ENCODE data around the gene ADAMTSL1. TPM values are rescaled to one million over a fixed set of nuclear protein-coding genes. Genes with fewer than 3 reads are reported as not detected.

ADAMTSL1 gene
- total RNA-seq, 1 experiment from 2014 or later = 0.94 TPM

- ChIA-PET CTCF (interaction anchor here (0.9 kb wide), 1 partner anchor 193 kb away, joined by 3 read pairs; no protein-coding TSS in a partner anchor), POLR2A (no interaction called here)
- Mint-ChIP-seq H3K4me1 (no peaks in the 10 kb centered on the region), H3K27me3 (ENCODE audit: low read depth) (no peaks in the 10 kb centered on the region), H3K36me3 (no peaks in the 10 kb centered on the region), H3K27ac (no peak overlapping the region), H3K9me3 (peaks cover 3% of the 10 kb centered on the region; the same call in 1 of the 2 replicates), H3K4me3 (no peak overlapping the region)
- ATAC-seq = no peak
- TF ChIP-seq SOX15 (CRISPR knock-in tag; IDR thresholded peaks at IDR 0.05) = no peak
- no peak for TF ChIP-seq ZNF396 (CRISPR knock-in tag; IDR thresholded peaks at IDR 0.05; ENCODE audit: borderline replicate concordance)
- TF ChIP-seq HMGA2 (CRISPR knock-in tag; IDR thresholded peaks at IDR 0.05) = no peak
- TF ChIP-seq, protein P1, sequence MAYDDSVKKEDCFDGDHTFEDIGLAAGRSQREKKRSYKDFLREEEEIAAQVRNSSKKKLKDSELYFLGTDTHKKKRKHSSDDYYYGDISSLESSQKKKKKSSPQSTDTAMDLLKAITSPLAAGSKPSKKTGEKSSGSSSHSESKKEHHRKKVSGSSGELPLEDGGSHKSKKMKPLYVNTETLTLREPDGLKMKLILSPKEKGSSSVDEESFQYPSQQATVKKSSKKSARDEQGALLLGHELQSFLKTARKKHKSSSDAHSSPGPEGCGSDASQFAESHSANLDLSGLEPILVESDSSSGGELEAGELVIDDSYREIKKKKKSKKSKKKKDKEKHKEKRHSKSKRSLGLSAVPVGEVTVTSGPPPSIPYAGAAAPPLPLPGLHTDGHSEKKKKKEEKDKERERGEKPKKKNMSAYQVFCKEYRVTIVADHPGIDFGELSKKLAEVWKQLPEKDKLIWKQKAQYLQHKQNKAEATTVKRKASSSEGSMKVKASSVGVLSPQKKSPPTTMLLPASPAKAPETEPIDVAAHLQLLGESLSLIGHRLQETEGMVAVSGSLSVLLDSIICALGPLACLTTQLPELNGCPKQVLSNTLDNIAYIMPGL (CRISPR knock-in tag; IDR thresholded peaks at IDR 0.05) = no peak
- TF ChIP-seq, protein P2, sequence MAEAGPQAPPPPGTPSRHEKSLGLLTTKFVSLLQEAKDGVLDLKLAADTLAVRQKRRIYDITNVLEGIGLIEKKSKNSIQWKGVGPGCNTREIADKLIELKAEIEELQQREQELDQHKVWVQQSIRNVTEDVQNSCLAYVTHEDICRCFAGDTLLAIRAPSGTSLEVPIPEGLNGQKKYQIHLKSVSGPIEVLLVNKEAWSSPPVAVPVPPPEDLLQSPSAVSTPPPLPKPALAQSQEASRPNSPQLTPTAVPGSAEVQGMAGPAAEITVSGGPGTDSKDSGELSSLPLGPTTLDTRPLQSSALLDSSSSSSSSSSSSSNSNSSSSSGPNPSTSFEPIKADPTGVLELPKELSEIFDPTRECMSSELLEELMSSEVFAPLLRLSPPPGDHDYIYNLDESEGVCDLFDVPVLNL (CRISPR knock-in tag; IDR thresholded peaks at IDR 0.05; ENCODE audit: borderline replicate concordance, low read depth) = no peak
- TF ChIP-seq RELA (CRISPR knock-in tag; IDR thresholded peaks at IDR 0.05; ENCODE audit: borderline replicate concordance) = no peak
- no peak for TF ChIP-seq SP1 (CRISPR knock-in tag; conservative IDR thresholded peaks at IDR 0.05)
- TF ChIP-seq, protein P3, sequence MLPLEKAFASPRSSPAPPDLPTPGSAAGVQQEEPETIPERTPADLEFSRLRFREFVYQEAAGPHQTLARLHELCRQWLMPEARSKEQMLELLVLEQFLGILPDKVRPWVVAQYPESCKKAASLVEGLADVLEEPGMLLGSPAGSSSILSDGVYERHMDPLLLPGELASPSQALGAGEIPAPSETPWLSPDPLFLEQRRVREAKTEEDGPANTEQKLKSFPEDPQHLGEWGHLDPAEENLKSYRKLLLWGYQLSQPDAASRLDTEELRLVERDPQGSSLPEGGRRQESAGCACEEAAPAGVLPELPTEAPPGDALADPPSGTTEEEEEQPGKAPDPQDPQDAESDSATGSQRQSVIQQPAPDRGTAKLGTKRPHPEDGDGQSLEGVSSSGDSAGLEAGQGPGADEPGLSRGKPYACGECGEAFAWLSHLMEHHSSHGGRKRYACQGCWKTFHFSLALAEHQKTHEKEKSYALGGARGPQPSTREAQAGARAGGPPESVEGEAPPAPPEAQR (CRISPR knock-in tag; IDR thresholded peaks at IDR 0.05) = no peak
- TF ChIP-seq, protein P4, sequence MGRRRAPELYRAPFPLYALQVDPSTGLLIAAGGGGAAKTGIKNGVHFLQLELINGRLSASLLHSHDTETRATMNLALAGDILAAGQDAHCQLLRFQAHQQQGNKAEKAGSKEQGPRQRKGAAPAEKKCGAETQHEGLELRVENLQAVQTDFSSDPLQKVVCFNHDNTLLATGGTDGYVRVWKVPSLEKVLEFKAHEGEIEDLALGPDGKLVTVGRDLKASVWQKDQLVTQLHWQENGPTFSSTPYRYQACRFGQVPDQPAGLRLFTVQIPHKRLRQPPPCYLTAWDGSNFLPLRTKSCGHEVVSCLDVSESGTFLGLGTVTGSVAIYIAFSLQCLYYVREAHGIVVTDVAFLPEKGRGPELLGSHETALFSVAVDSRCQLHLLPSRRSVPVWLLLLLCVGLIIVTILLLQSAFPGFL (CRISPR knock-in tag; IDR thresholded peaks at IDR 0.05; ENCODE audit: borderline replicate concordance) = no peak
- no peak for TF ChIP-seq NR3C1 (CRISPR knock-in tag; conservative IDR thresholded peaks at IDR 0.05; ENCODE audit: low read depth)
- TF ChIP-seq ZNF138 (CRISPR knock-in tag; conservative IDR thresholded peaks at IDR 0.05) = no peak
- no peak for TF ChIP-seq TEAD4 (CRISPR knock-in tag; IDR thresholded peaks at IDR 0.05)
- no peak for TF ChIP-seq NR1H2 (CRISPR knock-in tag; IDR thresholded peaks at IDR 0.05)
- TF ChIP-seq ZNF232 (CRISPR knock-in tag; IDR thresholded peaks at IDR 0.05) = no peak
- DNase-seq (ENCODE audit: low spot score) = no peak
These were observed 25.9 kb upstream of the ADAMTSL1 start for GRCh38 chr9:18448101-18448500.

DNA sequence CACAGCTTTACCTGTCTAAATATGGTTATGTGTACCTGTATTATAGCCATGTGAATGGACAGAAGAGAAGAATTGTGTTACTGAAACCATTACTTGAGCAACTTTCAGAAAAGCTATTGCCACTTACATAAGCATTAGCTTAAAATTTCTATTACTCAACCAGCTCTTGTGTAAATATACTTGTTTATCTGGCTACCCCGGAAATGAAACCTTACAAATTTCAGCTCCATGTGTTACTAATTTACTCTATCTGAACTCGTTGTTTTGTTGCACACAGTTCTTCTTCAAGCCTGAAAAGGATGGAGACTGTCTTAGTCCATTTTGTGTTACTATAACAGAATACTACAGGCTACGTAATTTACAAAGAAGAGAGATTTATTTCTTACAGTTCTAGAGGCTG, 22.5 kb upstream of the ADAMTSL1 start:
- TF ChIP-seq JUN (CRISPR knock-in tag; IDR thresholded peaks at IDR 0.05) (no peak), E2F1 (CRISPR knock-in tag; IDR thresholded peaks at IDR 0.05) (no peak), ZNF671 (CRISPR knock-in tag; IDR thresholded peaks at IDR 0.05) (no peak), NFE2L1 (CRISPR knock-in tag; IDR thresholded peaks at IDR 0.05) (no peak), CREM (CRISPR knock-in tag; IDR thresholded peaks at IDR 0.05) (no peak), SOX15 (CRISPR knock-in tag; IDR thresholded peaks at IDR 0.05) (no peak), GTF2I (CRISPR knock-in tag; conservative IDR thresholded peaks at IDR 0.05) (no peak), MYBL2 (CRISPR knock-in tag; IDR thresholded peaks at IDR 0.05) (no peak), MXD4 (CRISPR knock-in tag; IDR thresholded peaks at IDR 0.05; ENCODE audit: borderline replicate concordance) (no peak), SMAD3 (CRISPR knock-in tag; IDR thresholded peaks at IDR 0.05; ENCODE audit: borderline replicate concordance) (no peak), RORB (CRISPR knock-in tag; IDR thresholded peaks at IDR 0.05) (no peak), NFATC4 (CRISPR knock-in tag; IDR thresholded peaks at IDR 0.05) (no peak), TCF7 (CRISPR knock-in tag; IDR thresholded peaks at IDR 0.05; ENCODE audit: low read depth) (no peak), CBFB (CRISPR knock-in tag; IDR thresholded peaks at IDR 0.05; ENCODE audit: low read depth) (no peak), ETV6 (CRISPR knock-in tag; IDR thresholded peaks at IDR 0.05) (no peak), ZNF396 (CRISPR knock-in tag; IDR thresholded peaks at IDR 0.05; ENCODE audit: borderline replicate concordance) (no peak)
- TF ChIP-seq, protein P5, sequence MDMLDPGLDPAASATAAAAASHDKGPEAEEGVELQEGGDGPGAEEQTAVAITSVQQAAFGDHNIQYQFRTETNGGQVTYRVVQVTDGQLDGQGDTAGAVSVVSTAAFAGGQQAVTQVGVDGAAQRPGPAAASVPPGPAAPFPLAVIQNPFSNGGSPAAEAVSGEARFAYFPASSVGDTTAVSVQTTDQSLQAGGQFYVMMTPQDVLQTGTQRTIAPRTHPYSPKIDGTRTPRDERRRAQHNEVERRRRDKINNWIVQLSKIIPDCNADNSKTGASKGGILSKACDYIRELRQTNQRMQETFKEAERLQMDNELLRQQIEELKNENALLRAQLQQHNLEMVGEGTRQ (CRISPR knock-in tag; IDR thresholded peaks at IDR 0.05) = no peak
- H3K9me3 Mint-ChIP-seq = peaks cover 3% of the 10 kb centered on the region; the same call in 1 of the 2 replicates
- H3K4me3 Mint-ChIP-seq = no peak overlapping the region
- no peak overlapping the region for H3K27ac Mint-ChIP-seq
- POLR2A ChIA-PET = no interaction called here
- 0 out of 2 replicates have a peak, but pooled peaks cover 3% of the 10 kb centered on the region for H3K4me1 Mint-ChIP-seq
- ATAC-seq (no peak), DNase-seq (ENCODE audit: low spot score) (no peak)
- CTCF ChIA-PET = interaction anchor here (1.1 kb wide), 1 partner anchor 9 kb away, joined by 3 read pairs; no protein-coding TSS in a partner anchor
- no peaks in the 10 kb centered on the region for H3K36me3 Mint-ChIP-seq
- H3K27me3 Mint-ChIP-seq (ENCODE audit: low read depth) = no peaks in the 10 kb centered on the region
